ENCODE results near the gene RBM27. TPM values are rescaled to one million over a fixed set of nuclear protein-coding genes. Genes with fewer than 3 reads are reported as not detected.

The RBM27 gene
- polyA plus RNA-seq, 3 donors, result 2.5 to 6.2 (median 3.9) TPM

DNA sequence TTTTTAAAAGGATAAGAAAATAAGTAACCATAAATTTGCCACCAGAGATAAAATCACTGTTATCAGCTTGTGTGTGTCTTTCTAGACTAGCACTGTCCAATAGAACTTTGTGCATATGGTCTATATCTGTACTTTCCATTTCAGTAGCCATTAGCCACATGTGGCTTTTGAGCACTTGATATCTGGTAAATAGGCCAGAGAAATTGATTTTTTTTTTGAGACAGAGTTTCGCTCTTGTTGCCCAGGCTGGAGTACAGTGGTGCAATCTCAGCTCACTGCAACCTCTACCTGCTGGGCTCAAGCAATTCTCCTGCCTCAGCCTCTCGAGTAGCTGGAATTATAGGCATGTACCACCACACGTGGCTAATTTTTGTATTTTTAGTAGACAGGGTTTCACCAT, 17.8 kb downstream of the RBM27 start:
- Histone ChIP-seq H3K27me3 (ENCODE audit: control insufficient read depth in 2 of 2, insufficient read depth in 2 of 2, low read length in 2 of 2) (no peaks in the 10 kb centered on the region), H3K9me3 (replicated peaks in 1 of 2; ENCODE audit: control insufficient read depth in 1 of 2, insufficient read depth in 1 of 2, low read length in 2 of 2) (no peaks in the 10 kb centered on the region), H2AFZ (ENCODE audit: insufficient read depth, low read depth, low read length, poor library complexity, severe bottlenecking) (no peak overlapping the region), H3K4me1 (ENCODE audit: control insufficient read depth in 1 of 2, insufficient read depth in 2 of 2, low read length in 2 of 2) (peaks cover 0 to 9% of the 10 kb centered on the region in 2 donors), H3K9ac (ENCODE audit: insufficient read depth, low read length, poor library complexity, severe bottlenecking) (no peak overlapping the region), H3K4me3 (replicated peaks in 1 of 3; ENCODE audit: low read depth in 2 of 3, low read length in 3 of 3) (no peak overlapping the region), H4K20me1 (ENCODE audit: insufficient read depth, low read length) (peaks cover 42% of the 10 kb centered on the region), H3K27ac (ENCODE audit: low read depth in 1 of 2, low read length in 2 of 2) (no peak overlapping the region), H3K4me2 (replicated peaks; ENCODE audit: extremely low read depth, low read length, poor library complexity, severe bottlenecking) (no peak overlapping the region), H3K79me2 (ENCODE audit: insufficient read depth, low read length) (peaks cover 39% of the 10 kb centered on the region), H3K36me3 (replicated peaks in 1 of 2; ENCODE audit: control insufficient read depth in 1 of 2, insufficient read depth in 2 of 2, low read length in 2 of 2) (peaks cover 45 to 55% of the 10 kb centered on the region in 2 donors)
- intact Hi-C loops (cut with micrococcal nuclease), result no loop called here
- H3K36me3 Mint-ChIP-seq, result peaks cover 39 to 59% of the 10 kb centered on the region in 2 donors
- no peaks in the 10 kb centered on the region for H3K9me3 Mint-ChIP-seq
- peaks cover 6% of the 10 kb centered on the region for H3K4me1 Mint-ChIP-seq
- no peak for TF ChIP-seq CTCF (IDR thresholded peaks at IDR 0.05)
- H3K27me3 Mint-ChIP-seq (ENCODE audit: low read depth in 3 of 3), result peaks cover 0 to 1% (median 0%) of the 10 kb centered on the region in 3 donors
- WGBS (ENCODE audit: insufficient coverage), result 100% methylated on average over 2 of the region's 3 CpGs
- no peak for DNase-seq
- no peak overlapping the region for H3K27ac Mint-ChIP-seq
- no peak overlapping the region for H3K4me3 Mint-ChIP-seq

GRCh38 chr5:146222005-146222404, 18.6 kb downstream of the RBM27 start:
- intact Hi-C loops (cut with micrococcal nuclease), result no loop called here
- H3K4me3 ChIP-seq (replicated peaks in 1 of 3; ENCODE audit: low read depth in 2 of 3, low read length in 3 of 3), result no peak overlapping the region
- no CpG with 5 or more reads among the region's 1 CpG for WGBS (ENCODE audit: insufficient coverage)
- H3K27ac ChIP-seq (ENCODE audit: low read depth in 1 of 2, low read length in 2 of 2), result no peak overlapping the region
- no peak overlapping the region for H2AFZ ChIP-seq (ENCODE audit: insufficient read depth, low read depth, low read length, poor library complexity, severe bottlenecking)
- H3K4me2 ChIP-seq (replicated peaks; ENCODE audit: extremely low read depth, low read length, poor library complexity, severe bottlenecking), result no peak overlapping the region
- H3K27me3 ChIP-seq (ENCODE audit: control insufficient read depth in 2 of 2, insufficient read depth in 2 of 2, low read length in 2 of 2), result no peaks in the 10 kb centered on the region
- H3K4me3 Mint-ChIP-seq, result no peak overlapping the region
- H3K9me3 Mint-ChIP-seq, result no peaks in the 10 kb centered on the region
- DNase-seq, result no peak
- no peak overlapping the region for H3K27ac Mint-ChIP-seq
- no peaks in the 10 kb centered on the region for H3K9me3 ChIP-seq (replicated peaks in 1 of 2; ENCODE audit: control insufficient read depth in 1 of 2, insufficient read depth in 1 of 2, low read length in 2 of 2)
- no peak overlapping the region for H3K9ac ChIP-seq (ENCODE audit: insufficient read depth, low read length, poor library complexity, severe bottlenecking)
- peaks cover 34% of the 10 kb centered on the region for H4K20me1 ChIP-seq (ENCODE audit: insufficient read depth, low read length)
- peaks cover 50 to 62% of the 10 kb centered on the region in 2 donors for H3K36me3 ChIP-seq (replicated peaks in 1 of 2; ENCODE audit: control insufficient read depth in 1 of 2, insufficient read depth in 2 of 2, low read length in 2 of 2)
- TF ChIP-seq CTCF (IDR thresholded peaks at IDR 0.05), result no peak
- peaks cover 45 to 65% of the 10 kb centered on the region in 2 donors for H3K36me3 Mint-ChIP-seq
- H3K4me1 ChIP-seq (ENCODE audit: control insufficient read depth in 1 of 2, insufficient read depth in 2 of 2, low read length in 2 of 2), result peaks cover 0 to 9% of the 10 kb centered on the region in 2 donors
- H3K79me2 ChIP-seq (ENCODE audit: insufficient read depth, low read length), result peaks cover 31% of the 10 kb centered on the region
- H3K4me1 Mint-ChIP-seq, result peaks cover 6% of the 10 kb centered on the region
- peaks cover 0 to 1% (median 0%) of the 10 kb centered on the region in 3 donors for H3K27me3 Mint-ChIP-seq (ENCODE audit: low read depth in 3 of 3)
